ENCODE results near the gene ABCB10. TPM values are rescaled to one million over a fixed set of nuclear protein-coding genes. Genes with fewer than 3 reads are reported as not detected.

The ABCB10 gene
- total and polyA plus RNA-seq, 2 experiments from 2014 or later = 4.7 to 9.7 TPM

- TF ChIP-seq ZNF462 (CRISPR knock-in tag; IDR thresholded peaks at IDR 0.05) (no peak), CTCF (conservative IDR thresholded peaks at IDR 0.05; ENCODE audit: low read depth in 2 of 2) (no peak), EZH2phosphoT487 (IDR thresholded peaks at IDR 0.05; ENCODE audit: unreplicated experiment) (no peak), REST (IDR thresholded peaks at IDR 0.05; ENCODE audit: unreplicated experiment) (no peak), JUNB (IDR thresholded peaks at IDR 0.05; ENCODE audit: unreplicated experiment) (no peak)
Observed at GRCh38 chr1:229539863-229540506, 18.5 kb downstream of the ABCB10 start (continued).

All from GM23338 (cell line).